Stimulated activated CD4-positive, alpha-beta T cell treated with anti-CD3 and anti-CD28 coated beads, Interleukin-2, amount 100 ng/mL, for 4 hours (primary cell): Measurements from ENCODE around the gene INO80C.
"Not testable (repeated sequence)": the region's sequence is repeated elsewhere in the genome, so short reads cannot be mapped to it uniquely, and the experiment has no call there.

Experiments used
- DNase-seq: peaks from one replicate; pipeline ENCODE4 v3.0.0-alpha.2; 2020; ENCODE audit warnings: low read depth

Gene INO80C

DNA sequence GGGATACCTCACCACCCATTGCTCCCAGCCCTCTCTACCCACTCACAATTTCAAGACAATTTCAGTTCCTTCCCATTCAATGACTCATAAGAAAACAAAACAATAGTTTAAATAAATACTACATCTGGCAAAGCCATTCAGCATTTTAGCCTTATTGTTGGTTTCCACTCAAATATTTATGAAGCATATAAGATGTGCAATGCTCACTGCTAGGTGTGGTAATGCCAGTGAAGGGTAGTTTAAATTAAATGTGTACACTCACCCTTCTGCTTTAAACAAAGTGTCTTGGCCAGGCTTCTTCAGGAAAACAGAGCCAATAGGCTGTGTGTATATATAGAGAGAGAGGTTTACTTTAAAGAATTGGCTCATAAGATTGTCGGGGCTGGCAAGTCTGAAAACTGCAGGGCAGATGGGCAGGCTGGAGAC, 37.0 kb downstream of the INO80C start:
- DNase-seq: no peak

DNA sequence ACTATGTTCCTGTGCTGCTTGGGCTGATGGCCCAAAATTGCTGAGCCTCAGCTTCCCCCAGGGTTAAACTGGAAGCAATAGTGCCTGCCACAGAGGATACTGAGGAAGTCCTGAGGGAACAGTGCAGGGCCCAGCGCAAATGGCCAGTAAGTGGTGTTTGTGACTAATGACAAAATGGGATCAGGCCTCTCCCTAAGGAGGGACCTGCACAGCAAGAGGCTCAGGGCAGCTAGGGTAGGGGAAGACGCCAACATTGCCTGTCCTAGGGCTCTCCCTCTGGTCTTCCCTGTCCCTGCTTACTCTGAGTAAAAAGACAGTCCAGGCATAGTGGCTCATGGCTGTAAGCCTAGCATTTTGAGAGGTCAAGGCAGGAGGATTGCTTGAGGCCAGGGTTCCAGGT, 37.8 kb downstream of the INO80C start:
- DNase-seq: no peak

DNA sequence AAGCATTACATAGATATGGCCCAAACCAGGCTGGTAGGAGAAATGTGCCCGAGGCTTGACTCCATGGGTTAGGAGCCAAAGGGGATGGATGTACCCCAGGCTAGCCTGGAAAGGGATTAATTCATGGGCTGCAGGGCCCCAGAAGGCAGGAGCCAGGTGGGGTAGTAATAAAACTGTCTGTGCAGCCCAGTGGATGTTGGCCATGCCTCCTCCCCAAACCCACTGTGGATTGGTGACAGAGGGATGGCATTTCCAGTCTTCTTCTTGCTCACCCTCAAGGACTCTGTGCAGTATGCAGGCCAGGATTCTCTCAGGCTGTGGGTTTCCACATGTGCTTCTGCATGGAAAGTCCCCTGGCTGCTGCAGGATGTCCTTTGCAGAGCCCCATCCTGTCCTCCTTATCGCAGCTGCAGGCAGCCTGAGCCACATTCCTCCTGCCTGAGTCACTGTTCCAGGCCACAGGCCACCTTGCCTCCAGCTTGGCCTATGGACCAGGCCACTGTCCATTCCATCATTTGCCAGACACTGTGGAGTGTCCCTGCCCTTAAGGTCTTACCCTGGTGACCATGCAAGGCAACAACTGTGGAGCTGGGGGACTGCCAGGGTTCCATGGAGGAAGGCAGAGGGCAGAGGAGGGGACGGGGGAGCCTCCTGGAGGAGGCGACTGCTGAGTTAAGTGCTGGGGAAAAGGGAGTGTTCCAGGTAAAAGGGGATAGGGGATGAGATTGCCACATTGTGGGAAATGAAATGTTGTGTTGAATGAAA, 38.9 kb downstream of the INO80C start:
- no peak for DNase-seq

GRCh38 chr18:35458271-35458670, 39.5 kb downstream of the INO80C start:
- DNase-seq: no peak

DNA sequence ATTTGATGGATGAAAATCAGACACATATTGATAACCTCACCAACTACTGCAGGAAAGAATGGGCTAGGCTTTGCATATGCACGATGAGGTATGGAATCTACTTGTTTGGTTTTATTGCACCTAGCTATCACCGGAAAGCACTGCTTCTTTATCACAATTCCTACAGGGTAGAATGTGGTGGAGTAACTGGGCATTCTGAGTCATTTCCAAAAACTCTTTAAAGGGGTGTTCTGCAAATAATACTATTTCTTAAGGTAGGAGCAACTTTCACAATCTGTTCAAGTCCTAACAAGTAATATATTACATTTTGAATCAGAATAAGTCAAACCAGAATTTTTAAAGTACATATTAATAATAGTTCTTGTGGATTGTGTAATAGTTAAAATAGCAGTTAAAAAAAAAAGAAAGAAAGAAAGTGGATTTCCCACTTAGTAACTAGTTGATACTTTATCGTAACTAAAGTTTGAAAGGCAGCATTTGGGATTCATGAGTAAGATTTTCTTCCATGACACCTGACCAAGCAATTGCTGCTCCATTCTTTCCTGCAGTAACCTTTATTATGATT, 40.5 kb downstream of the INO80C start:
- DNase-seq: no peak

- DNase-seq: no peak
These were observed 41.6 kb downstream of the INO80C start for GRCh38 chr18:35455926-35456763.

- no peak for DNase-seq
These were observed 43.0 kb downstream of the INO80C start for GRCh38 chr18:35454803-35455202.

DNA sequence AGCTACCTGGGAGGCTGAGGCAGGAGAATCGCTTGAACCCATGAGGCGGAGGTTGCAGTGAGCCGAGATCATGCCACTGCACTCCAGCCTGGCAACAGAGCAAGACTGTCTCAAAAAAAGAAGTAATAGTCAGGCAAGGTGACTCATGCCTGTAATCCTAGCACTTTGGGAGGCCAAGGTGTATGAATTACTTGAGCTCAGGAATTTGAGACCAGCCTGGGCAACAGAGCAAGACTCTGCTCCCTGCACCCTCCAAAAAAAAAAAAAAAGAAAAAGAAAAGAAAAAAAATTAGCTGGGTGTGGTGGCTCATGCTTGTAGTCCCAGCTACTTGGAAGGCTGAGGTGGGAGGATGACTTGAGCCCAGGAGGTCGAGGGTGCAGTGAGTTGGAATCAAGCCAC, 44.7 kb downstream of the INO80C start:
- DNase-seq: not testable (repeated sequence)

GRCh38 chr18:35451916-35452315, 45.8 kb downstream of the INO80C start:
- DNase-seq: no peak

GRCh38 chr18:35451032-35451431, 46.7 kb downstream of the INO80C start:
- no peak for DNase-seq

DNA sequence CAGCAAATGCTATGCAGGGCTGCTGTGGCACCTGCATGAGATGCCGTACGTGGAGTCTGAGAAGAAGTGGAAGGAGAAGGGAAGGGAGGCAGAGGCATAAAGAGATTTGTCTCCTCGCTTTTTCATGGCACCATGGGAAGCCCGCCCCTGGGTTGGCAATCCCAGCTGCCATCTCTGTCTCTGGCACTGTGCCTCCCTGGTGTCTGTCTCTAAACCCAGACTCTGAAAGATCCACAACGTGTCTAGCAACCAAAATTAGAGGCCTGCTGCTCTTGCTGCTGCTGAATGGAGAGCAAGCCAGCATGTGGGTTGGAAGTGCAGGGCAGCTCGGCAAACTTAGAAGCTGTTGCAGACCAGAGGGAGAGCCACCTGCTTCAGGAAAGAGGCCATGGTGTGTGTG, 53.1 kb downstream of the INO80C start:
- DNase-seq: no peak

GRCh38 chr18:35443847-35444246, 53.9 kb downstream of the INO80C start:
- DNase-seq: no peak

DNA sequence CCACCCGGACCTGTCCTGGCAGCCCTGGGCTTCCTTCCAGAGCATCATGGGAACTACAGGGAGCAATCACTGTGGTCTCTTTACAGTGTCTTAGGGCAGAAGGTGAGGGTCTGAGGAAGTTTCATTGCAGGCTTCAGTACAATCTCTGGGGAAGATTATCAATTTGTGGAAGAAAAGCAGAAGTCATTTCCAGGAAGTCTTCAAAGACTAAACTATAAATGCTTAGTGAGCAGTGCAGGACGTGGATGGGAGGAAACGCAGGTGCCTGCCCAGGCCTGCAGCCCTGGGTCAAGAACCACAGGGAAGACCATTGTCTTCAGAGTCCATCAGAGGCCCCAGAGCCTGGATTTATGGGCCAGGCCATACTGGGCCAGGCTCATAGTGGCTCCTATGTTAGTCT, 54.3 kb downstream of the INO80C start:
- DNase-seq: no peak

GRCh38 chr18:35442701-35443100, 55.1 kb downstream of the INO80C start:
- DNase-seq: no peak

DNA sequence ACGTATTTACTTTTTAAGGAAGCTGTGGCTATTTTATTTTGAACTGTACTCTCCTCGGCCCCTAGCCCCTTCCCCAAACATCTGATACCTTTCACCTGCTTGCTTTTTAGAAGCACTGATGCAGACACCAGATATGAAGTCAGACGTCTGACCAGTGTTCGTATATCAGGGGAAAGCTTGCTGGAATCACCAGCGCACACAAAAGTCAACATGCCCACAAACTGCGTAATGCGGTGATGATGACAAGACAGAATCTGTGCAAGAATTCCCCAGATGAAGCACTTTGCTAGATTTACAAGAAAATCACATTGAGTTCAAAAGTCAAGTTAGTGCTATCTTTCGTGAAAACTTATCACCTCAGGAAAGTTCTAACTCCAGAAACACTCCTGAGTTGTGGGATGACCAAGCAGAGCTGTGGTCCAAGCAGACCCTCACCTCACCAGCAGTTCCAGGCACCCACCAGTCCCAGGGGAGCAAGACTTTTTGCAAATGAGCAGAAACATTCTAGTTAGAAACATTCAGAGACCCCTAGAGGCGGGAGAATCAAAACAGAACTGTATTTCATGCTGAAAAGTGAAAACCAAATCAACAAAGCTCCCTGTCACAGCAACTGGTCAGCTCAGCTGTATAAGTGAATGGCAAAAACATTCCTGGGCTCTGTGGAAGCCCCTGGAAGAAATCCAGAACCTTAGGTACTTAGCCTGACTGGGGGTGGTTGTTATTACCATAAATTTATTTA, 55.7 kb downstream of the INO80C start:
- no peak for DNase-seq

DNA sequence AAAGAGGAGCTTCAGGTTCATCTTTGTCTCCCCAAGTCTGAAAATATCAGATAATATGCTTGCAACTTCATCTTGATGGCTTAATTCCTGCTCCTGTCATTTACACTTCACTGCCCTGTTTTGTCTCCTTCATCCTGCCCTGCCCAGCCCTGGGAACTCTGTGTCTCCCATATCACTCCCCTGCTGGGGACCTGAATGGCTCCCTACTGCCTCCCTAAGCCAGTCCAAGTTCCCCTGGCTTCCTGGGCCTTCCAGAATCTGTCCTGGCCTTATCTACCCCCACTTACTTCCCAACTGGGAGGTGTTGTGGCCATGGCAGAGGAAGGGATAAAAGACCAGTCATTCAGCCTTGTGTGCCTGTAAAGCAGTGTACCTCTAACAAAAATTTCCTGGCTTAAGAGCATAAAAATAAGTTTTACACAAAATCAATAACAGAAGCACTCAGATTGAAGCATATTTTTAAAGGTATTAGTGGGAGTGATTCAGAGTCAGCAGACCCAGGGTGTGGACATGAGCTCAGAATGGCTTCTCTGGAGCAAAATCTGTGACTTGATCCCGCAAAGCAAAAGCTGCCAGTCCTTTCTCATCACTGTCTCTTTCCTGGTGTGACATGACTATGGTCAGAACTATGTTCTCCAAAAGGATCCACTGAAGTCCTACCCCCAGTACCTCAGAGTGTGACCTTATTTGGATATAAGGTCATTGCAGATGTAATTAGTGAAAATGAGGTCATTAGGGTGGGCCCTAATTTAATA, 59.1 kb downstream of the INO80C start:
- DNase-seq: no peak

GRCh38 chr18:35437836-35438235, 59.9 kb downstream of the INO80C start:
- DNase-seq: no peak

DNA sequence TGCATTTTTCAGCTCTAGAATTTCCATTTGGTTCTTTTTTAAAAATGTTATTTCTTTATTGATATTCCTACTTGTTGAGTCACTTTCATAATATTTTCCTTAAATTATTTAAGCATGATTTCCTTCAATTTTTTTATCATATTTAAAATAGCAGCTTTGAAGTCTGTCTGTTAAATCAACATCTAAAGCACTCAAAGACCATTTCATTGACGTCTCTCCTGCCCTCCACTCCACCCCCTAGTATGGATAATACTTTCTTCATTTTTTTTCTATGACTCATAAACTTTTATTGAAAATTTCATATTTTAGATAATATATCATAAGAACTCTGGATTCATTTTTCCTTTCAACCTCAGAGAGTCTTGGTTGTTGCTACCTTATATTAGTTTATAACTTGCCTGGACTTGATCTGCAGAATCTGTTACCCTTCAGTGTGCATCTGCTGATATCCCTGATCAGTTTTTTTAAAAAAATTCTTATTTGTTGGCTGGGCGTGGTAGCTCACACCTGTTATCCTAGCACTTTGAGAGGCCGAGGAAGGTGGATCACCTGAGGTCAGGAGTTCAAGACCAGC, 61.6 kb downstream of the INO80C start:
- DNase-seq: no peak

- no peak for DNase-seq
These were observed 62.4 kb downstream of the INO80C start for GRCh38 chr18:35435401-35435800.

- no peak for DNase-seq
These were observed 65.2 kb downstream of the INO80C start for GRCh38 chr18:35432565-35433001.

- DNase-seq: no peak
These were observed 66.4 kb downstream of the INO80C start for GRCh38 chr18:35431374-35431741.
